Glutamatergic neuron (in vitro differentiated cells): ENCODE measurements around the gene AUTS2. TPM values are rescaled to one million over a fixed set of nuclear protein-coding genes. Genes with fewer than 3 reads are reported as not detected.

Source experiments
- DNase-seq: peaks from one replicate; pipeline ENCODE4 v3.0.0; 2022
- H3K27ac Mint-ChIP-seq: one replicate; pipeline ENCODE4 v1.8.0; 2020; ENCODE audit warnings: mild to moderate bottlenecking, mixed read lengths, inconsistent platforms; ENCODE audit not compliant: unreplicated experiment
- H3K27me3 Mint-ChIP-seq: one replicate; pipeline ENCODE4 v1.8.0; 2020; ENCODE audit warnings: mild to moderate bottlenecking, moderate library complexity, mixed read lengths, inconsistent platforms; ENCODE audit not compliant: unreplicated experiment
- H3K36me3 Mint-ChIP-seq: one replicate; pipeline ENCODE4 v1.8.0; 2020; ENCODE audit warnings: mild to moderate bottlenecking, mixed read lengths, inconsistent platforms; ENCODE audit not compliant: unreplicated experiment
- H3K4me1 Mint-ChIP-seq: one replicate; pipeline ENCODE4 v1.8.0; 2020; ENCODE audit warnings: mild to moderate bottlenecking, low read depth, mixed read lengths, inconsistent platforms; ENCODE audit not compliant: unreplicated experiment
- H3K4me3 Mint-ChIP-seq: one replicate; pipeline ENCODE4 v1.8.0; 2020; ENCODE audit warnings: mild to moderate bottlenecking, mixed read lengths, inconsistent platforms; ENCODE audit not compliant: unreplicated experiment
- H3K9me3 Mint-ChIP-seq: one replicate; pipeline ENCODE4 v1.8.0; 2020; ENCODE audit warnings: mild to moderate bottlenecking, moderate library complexity, mixed read lengths, inconsistent platforms; ENCODE audit not compliant: unreplicated experiment
- CTCF ChIP-seq: fragments of 200-600 bp; sonication (generic); IDR thresholded peaks from one replicate; pipeline ENCODE4 v1.5.0; 2021; ENCODE audit not compliant: partially characterized antibody, unreplicated experiment
- total RNA-seq: library from RNA; stranded (reverse); fragmentation: NEBNext Ultra II Directional; extraction: Animal tissue kit (Norgen Biotek cat#: 25700); gene quantifications from one replicate; pipeline ENCODE4 v1.2.1, GENCODE V29; 2021; ENCODE audit not compliant: unreplicated experiment

The AUTS2 gene
- total RNA-seq, 1 donor from 2014 or later = 300 TPM

DNA sequence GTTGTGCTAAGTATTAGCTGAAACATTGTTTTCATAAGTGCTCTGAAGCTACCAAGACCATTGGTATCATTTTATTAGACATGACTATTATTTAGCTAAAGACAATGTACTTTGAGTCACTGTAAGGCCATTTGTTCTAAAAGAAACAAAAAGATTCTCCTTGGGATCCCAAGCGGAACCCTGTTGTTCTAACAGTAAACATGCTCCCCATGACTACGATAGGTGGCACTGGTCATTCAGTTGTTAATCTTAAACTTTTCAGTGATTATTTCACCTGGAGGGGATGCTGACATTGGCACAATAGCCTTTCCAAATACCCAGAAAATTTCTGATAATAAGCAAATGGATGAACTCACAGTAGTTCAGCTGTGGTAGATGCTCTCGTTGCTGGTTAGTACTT is 715.0 kb downstream of the AUTS2 start:
- DNase-seq = no peak
- Mint-ChIP-seq H3K27me3 (peaks cover 5% of the 10 kb centered on the region), H3K4me3 (no peak overlapping the region), H3K36me3 (no peaks in the 10 kb centered on the region), H3K27ac (no peak overlapping the region), H3K4me1 (peaks cover 11% of the 10 kb centered on the region), H3K9me3 (no peaks in the 10 kb centered on the region)
- TF ChIP-seq CTCF = no peak

- Mint-ChIP-seq H3K4me3 (peak overlapping the region; percentile 1), H3K27me3 (peaks cover 5% of the 10 kb centered on the region), H3K4me1 (peaks cover 11% of the 10 kb centered on the region), H3K9me3 (no peaks in the 10 kb centered on the region), H3K27ac (no peak overlapping the region), H3K36me3 (no peaks in the 10 kb centered on the region)
- no peak for DNase-seq
- no peak for TF ChIP-seq CTCF
These were observed 715.4 kb downstream of the AUTS2 start for GRCh38 chr7:70313687-70314086.

- no peaks in the 10 kb centered on the region for H3K9me3 Mint-ChIP-seq
- DNase-seq = no peak
- no peak for TF ChIP-seq CTCF
- H3K36me3 Mint-ChIP-seq = no peaks in the 10 kb centered on the region
- H3K4me1 Mint-ChIP-seq = peaks cover 13% of the 10 kb centered on the region
- no peak overlapping the region for H3K27ac Mint-ChIP-seq
- H3K27me3 Mint-ChIP-seq = peaks cover 5% of the 10 kb centered on the region
- H3K4me3 Mint-ChIP-seq = peak overlapping the region; percentile 1
These were observed 715.9 kb downstream of the AUTS2 start for GRCh38 chr7:70314221-70314620.

DNA sequence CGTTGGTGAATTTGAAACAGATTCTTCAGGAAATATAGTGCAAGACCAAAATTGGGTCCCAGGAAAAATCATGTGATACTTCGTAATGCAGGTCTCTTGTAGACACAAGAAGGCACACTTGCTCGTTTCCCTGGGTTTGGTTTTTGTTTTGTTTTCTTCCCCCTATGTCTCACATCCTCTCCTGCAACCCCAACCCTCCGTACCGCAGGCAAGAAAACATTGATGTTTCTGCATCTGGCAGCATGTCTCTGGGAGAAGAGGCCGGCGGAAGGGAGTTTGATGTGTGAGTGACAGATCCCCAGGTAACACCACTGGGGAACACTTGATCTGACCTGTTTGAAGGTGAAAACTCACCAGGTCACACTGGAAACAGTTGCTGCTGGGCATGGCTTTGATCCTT is 718.5 kb downstream of the AUTS2 start:
- Mint-ChIP-seq H3K4me1 (peaks cover 22% of the 10 kb centered on the region), H3K36me3 (no peaks in the 10 kb centered on the region), H3K4me3 (no peak overlapping the region), H3K27ac (no peak overlapping the region), H3K27me3 (peaks cover 5% of the 10 kb centered on the region), H3K9me3 (no peaks in the 10 kb centered on the region)
- DNase-seq = no peak
- no peak for TF ChIP-seq CTCF

GRCh38 chr7:70317356-70317755 is 719.1 kb downstream of the AUTS2 start:
- H3K4me1 Mint-ChIP-seq = peaks cover 23% of the 10 kb centered on the region
- H3K36me3 Mint-ChIP-seq = no peaks in the 10 kb centered on the region
- no peak for DNase-seq
- TF ChIP-seq CTCF = no peak
- H3K9me3 Mint-ChIP-seq = no peaks in the 10 kb centered on the region
- H3K27me3 Mint-ChIP-seq = peaks cover 5% of the 10 kb centered on the region
- H3K4me3 Mint-ChIP-seq = no peak overlapping the region
- no peak overlapping the region for H3K27ac Mint-ChIP-seq
